Kidney capillary endothelial cell (primary cell): Measurements from ENCODE around the gene CFAP410.
"Not testable (repeated sequence)": the region's sequence is repeated elsewhere in the genome, so short reads cannot be mapped to it uniquely, and the experiment has no call there.

Experiments
- DNase-seq: peaks from one replicate; pipeline ENCODE4 v3.0.0-alpha.2; 2018; ENCODE audit warnings: low spot score

CFAP410 gene

DNA sequence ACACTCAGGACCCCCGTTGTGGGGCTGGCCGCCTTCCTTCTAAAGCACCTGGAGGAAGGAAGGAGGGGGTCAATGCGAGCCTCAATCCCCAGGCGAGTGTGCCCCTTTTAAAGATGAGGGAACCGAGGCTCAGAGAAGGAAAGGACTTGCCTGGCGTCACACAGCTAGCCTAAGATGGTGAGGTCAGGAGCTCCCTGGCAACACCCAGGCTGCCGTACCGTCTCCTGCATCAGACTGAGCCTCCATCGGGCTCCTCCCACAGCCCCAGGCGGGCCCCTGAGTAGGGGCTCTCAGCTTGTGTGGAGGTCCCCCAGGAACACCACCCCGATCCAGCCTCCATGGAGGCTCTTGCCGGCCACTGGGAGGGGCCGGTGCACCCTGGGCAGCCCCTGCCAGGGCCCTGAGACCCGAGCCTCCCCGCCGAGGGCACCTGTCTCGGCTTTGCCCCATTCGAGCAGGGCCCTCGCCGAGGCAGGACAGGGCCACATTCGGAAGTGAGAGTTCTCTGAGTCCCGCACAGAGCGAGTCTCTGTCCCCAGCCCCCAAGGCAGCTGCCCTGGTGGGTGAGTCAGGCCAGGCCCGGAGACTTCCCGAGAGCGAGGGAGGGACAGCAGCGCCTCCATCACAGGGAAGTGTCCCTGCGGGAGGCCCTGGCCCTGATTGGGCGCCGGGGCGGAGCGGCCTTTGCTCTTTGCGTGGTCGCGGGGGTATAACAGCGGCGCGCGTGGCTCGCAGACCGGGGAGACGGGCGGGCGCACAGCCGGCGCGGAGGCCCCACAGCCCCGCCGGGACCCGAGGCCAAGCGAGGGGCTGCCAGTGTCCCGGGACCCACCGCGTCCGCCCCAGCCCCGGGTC is 53.8 kb downstream of the CFAP410 start, which contains the start of gene AIRE:
Gene AIRE, plus strand, starts transcription at position 739 of the 855 bp plus-strand sequence. CDS start 131 bp downstream, outside the sequence.
- DNase-seq: peak; percentile 55

DNA sequence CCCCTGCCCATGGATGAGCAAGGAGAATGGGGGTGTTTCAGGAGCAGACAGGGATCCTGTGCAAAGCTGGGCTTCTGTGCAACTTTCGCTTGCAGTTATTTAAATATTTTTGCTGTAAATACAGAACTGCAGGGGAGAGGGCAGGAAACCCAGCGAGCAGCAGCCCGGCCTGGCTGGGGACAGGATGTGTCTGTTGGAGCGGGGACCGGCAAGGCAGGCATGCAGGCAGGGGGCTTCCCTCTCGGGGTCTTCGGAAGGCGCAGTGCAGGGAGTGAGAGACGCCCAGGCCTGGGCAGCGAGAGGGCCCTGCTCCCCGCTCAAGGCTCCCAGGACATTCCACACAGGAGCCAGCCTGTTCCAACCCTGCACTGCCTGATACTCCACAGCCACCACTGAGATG is 55.2 kb downstream of the CFAP410 start:
- no peak for DNase-seq

DNA sequence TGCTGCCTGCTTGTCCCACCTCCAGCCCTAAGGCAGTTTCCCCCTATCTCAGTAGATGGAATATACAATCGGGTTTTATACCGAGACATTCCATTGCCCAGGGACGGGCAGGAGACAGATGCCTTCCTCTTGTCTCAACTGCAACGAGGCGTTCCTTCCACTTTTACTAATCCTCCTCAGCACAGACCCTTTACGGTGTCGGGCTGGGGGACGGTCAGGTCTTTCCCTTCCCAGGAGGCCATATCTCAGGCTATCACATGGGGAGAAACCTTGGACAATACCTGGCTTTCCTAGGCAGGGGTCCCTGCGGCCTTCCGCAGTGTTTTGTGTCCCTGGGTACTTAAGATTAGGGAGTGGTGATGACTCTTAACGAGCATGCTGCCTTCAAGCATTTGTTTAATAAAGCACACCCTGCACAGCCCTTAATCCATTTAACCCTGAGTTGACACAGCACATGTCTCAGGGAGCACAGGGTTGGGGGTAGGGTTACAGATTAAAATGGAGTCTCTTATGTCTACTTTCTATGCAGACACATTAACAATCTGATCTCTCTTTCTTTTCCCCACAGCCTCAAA is 55.9 kb downstream of the CFAP410 start:
- not testable (repeated sequence) for DNase-seq

DNA sequence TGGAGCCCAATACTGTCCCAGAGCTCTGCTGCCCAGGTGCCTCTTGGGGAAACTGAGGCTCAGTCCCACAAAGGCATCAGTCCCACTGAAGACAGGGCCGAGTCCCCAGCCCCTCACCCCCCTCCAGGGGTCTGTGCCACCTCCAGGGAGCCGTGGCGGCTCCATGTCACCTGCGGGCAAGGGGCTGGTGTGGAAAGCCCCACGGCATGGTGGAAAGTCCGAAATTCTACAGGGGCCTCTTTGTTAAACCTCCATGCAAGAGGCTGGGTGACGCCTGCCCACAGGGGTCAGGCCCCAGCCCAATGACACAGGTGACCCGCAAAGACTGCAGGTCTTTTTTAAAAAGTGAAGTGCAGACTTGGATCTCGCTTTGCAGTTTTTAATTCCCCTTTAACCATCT is 56.8 kb downstream of the CFAP410 start:
- DNase-seq: no peak

DNA sequence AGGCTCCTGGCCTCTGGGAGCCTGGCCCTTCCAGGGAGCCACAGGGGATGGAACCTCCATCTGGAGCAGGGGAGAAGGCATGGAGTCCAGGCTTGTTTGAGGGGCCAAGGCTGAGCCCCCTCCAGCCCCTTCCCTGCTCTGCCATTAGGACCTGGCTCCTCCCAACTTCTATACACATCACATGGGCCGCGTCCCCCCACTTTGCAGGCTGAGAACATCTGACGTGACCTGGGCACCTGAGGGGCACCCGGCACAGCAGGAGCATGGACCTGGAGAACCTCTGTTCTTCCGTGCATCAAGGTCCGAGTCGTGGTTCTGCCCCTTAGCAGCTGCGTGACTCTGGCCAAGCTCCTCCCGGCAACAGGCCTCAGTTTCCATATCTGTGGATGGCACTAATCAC is 57.4 kb downstream of the CFAP410 start:
- DNase-seq: no peak

DNA sequence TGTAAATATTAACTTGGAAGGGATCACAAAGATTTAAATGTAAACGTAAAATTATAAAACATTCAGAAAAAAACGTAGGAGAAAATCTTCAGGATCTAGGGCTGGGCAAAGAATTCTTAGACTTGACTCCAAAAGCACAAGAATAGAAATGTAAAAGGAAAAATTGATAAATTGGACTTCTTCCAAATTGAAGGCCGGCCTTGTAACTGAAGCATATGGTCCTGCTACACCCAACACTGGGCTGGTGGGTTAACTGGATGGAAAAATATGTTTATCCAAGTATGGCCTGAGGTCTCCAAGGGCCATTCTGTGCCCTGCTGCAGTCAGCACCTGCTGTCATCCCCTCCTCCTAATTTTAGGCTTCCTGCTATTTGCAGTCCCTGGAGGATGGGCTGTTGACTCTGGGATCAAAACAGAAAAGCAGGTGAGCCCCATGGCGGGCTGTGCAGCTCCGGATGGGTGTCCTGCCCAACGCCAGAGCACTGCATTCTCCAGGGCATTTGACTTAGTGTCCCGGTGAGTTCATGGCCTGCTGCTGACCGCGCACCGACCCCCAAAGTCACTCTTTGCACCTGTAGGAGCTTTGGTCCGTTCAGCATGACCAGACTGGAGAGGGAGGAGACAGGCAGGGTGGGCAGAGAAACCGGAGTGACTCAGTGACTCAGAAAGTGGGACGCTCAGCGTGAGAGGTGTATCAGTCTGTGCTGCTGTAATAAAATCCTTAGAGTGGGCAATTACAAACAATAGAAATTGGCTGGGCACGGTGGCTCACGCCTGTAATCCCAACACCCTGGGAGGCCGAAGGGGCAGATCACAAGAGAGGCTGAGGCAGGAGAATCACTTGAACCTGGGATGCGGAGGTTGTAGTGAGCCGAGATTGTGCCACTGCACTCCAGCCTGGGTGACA is 59.6 kb downstream of the CFAP410 start:
- DNase-seq: no peak
